ENCODE results near the gene CDCA4. TPM values are rescaled to one million over a fixed set of nuclear protein-coding genes. Genes with fewer than 3 reads are reported as not detected.

The CDCA4 gene
- total RNA-seq, 1 donor from 2014 or later, result 15.2 TPM

DNA sequence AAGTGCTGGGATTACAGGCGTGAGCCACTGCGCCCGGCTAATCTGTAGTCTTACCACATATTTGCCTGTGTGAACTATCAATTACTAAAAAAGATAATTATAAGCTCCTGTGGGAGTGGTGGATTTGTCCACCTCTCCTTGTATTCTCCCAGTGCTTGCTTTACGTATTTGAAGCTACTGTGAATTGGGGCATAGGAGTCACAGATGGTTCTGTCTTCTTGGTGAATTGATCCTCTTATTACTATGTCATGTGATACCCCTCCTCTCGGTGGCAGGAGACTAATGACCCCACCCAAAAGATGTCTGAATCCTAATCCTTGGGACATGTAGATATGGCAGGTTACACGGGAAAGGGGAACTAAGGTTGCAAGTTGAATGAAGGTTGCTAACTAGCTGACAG is 32.5 kb upstream of the CDCA4 start:
- Histone ChIP-seq H3K4me1 (no peaks in the 10 kb centered on the region), H3K27me3 (no peaks in the 10 kb centered on the region), H3K36me3 (no peaks in the 10 kb centered on the region), H3K27ac (no peak overlapping the region), H3K4me3 (no peak overlapping the region), H3K9me3 (no peaks in the 10 kb centered on the region)
- intact Hi-C loops (cut with DNase I), result no loop called here
- no peak for DNase-seq (ENCODE audit: extremely low spot score in 2 of 2)
- TF ChIP-seq POLR2A (IDR thresholded peaks at IDR 0.05), result no peak
- no peak for TF ChIP-seq POLR2AphosphoS5 (IDR thresholded peaks at IDR 0.05; ENCODE audit: insufficient read depth in 1 of 2, low read depth in 1 of 2)
- TF ChIP-seq, protein P1, sequence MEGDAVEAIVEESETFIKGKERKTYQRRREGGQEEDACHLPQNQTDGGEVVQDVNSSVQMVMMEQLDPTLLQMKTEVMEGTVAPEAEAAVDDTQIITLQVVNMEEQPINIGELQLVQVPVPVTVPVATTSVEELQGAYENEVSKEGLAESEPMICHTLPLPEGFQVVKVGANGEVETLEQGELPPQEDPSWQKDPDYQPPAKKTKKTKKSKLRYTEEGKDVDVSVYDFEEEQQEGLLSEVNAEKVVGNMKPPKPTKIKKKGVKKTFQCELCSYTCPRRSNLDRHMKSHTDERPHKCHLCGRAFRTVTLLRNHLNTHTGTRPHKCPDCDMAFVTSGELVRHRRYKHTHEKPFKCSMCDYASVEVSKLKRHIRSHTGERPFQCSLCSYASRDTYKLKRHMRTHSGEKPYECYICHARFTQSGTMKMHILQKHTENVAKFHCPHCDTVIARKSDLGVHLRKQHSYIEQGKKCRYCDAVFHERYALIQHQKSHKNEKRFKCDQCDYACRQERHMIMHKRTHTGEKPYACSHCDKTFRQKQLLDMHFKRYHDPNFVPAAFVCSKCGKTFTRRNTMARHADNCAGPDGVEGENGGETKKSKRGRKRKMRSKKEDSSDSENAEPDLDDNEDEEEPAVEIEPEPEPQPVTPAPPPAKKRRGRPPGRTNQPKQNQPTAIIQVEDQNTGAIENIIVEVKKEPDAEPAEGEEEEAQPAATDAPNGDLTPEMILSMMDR (IDR thresholded peaks at IDR 0.05), result no peak

DNA sequence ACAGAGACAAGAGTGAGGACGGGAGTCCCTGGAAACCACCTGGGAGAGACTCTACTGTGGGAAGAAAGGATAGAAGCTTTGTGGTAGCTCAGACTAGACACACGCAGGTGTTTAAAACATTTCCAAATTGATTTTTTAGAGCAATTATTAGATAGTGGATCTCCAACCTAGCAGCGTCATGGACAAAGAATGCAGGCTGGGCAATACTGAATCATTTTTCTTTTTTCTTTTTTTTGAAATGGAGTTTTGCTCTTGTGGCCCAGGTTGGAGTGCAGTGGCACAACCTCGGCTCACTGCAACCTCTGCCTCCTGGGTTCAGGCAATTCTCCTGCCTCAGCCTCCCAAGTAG is 31.2 kb upstream of the CDCA4 start:
- Histone ChIP-seq H3K4me3 (no peak overlapping the region), H3K27ac (no peak overlapping the region), H3K9me3 (no peaks in the 10 kb centered on the region), H3K36me3 (no peaks in the 10 kb centered on the region), H3K27me3 (no peaks in the 10 kb centered on the region), H3K4me1 (no peaks in the 10 kb centered on the region)
- intact Hi-C loops (cut with DNase I), result no loop called here
- DNase-seq (ENCODE audit: extremely low spot score in 2 of 2), result no peak
- TF ChIP-seq POLR2A (IDR thresholded peaks at IDR 0.05), result no peak
- TF ChIP-seq, protein P1 (IDR thresholded peaks at IDR 0.05), result no peak
- TF ChIP-seq POLR2AphosphoS5 (IDR thresholded peaks at IDR 0.05; ENCODE audit: insufficient read depth in 1 of 2, low read depth in 1 of 2), result no peak

DNA sequence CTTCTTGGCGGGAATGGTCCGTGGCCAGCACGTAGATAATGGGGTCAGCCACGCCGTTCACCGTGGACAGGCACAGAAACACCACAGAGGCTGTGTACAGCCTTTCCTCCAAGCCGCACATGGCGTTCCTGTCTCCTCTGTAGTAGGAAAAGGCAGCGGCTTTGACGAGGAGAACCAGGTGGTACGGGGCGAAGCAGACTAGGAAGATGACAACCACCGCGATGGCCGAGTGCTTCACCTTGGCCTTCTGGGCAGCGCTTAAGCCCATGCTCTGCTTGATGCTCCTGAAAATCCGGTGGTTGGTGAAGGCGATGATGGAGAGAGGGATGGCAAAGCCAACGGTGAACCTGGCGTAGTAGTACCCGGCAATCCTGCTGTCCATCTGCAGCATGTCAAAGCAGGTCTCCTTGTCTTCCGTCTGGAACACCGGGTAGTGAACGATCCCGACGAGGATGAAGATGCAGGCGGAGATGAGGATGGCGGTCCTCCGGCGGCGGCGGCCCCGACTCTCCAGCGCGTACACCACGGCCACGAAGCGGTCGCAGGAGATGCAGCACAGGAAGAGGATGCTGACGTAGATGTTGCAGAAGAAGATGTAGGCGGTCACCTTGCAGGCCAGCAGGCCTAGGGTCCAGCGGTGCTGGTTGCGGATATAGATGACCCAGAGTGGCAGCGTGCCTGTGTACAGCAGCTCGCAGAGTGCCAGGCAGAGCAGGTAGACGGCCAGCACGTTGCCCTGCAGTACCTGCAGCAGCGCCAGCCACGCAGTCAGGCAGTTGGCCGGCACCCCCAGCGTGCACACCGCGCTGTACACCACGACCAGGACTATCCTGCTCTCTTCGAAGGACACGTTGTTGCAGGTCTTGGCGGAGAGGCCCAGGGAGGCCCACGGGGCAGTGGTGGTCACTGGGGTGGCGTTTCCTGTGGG is 30.6 kb upstream of the CDCA4 start:
- H3K4me3 ChIP-seq, result no peak overlapping the region
- no peaks in the 10 kb centered on the region for H3K9me3 ChIP-seq
- H3K27ac ChIP-seq, result no peak overlapping the region
- TF ChIP-seq POLR2A (IDR thresholded peaks at IDR 0.05) (no peak), POLR2AphosphoS5 (IDR thresholded peaks at IDR 0.05; ENCODE audit: insufficient read depth in 1 of 2, low read depth in 1 of 2) (no peak)
- TF ChIP-seq, protein P1 (IDR thresholded peaks at IDR 0.05), result no peak
- peak in 1 of 2 donors; percentile 94 for DNase-seq (ENCODE audit: extremely low spot score in 2 of 2)
- H3K4me1 ChIP-seq, result no peaks in the 10 kb centered on the region
- intact Hi-C loops (cut with DNase I), result no loop called here
- no peaks in the 10 kb centered on the region for H3K36me3 ChIP-seq
- H3K27me3 ChIP-seq, result no peaks in the 10 kb centered on the region

DNA sequence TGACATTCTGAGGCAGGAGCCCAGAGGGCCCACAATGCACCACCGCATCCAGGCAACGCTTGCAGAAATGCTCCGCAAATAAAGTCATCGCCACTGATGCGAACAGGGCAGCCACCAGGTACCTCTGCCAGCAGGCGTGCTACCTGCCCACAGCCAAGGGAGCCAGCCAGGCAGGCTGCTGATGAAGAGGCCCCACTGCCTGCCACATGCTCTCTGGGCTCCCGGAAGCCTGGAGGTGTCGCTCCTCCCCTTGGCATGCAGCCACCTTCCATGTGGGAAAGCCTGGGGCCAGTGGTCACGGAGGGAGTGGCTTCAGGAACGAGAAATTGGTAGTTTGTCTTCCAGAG is 29.6 kb upstream of the CDCA4 start:
- H3K4me3 ChIP-seq, result no peak overlapping the region
- H3K4me1 ChIP-seq, result no peaks in the 10 kb centered on the region
- H3K9me3 ChIP-seq, result no peaks in the 10 kb centered on the region
- intact Hi-C loops (cut with DNase I), result no loop called here
- peak in 1 of 2 donors; percentile 91 for DNase-seq (ENCODE audit: extremely low spot score in 2 of 2)
- TF ChIP-seq, protein P1 (IDR thresholded peaks at IDR 0.05), result no peak
- no peaks in the 10 kb centered on the region for H3K36me3 ChIP-seq
- H3K27ac ChIP-seq, result no peak overlapping the region
- no peaks in the 10 kb centered on the region for H3K27me3 ChIP-seq

Measured in vagina (tissue), 2 donors.